HG02970 (cell line): Measurements from ENCODE around the gene PHACTR1.
"Not testable (repeated sequence)": the region's sequence is repeated elsewhere in the genome, so short reads cannot be mapped to it uniquely, and the experiment has no call there.

Experiments
- ATAC-seq: cut with Tn5 transposase; IDR thresholded peaks from one replicate; pipeline ENCODE4 v1.9.1; 2021; ENCODE audit warnings: mild to moderate bottlenecking, moderate library complexity, moderate number of reproducible peaks; ENCODE audit not compliant: unreplicated experiment, low FRiP score

The PHACTR1 gene

DNA sequence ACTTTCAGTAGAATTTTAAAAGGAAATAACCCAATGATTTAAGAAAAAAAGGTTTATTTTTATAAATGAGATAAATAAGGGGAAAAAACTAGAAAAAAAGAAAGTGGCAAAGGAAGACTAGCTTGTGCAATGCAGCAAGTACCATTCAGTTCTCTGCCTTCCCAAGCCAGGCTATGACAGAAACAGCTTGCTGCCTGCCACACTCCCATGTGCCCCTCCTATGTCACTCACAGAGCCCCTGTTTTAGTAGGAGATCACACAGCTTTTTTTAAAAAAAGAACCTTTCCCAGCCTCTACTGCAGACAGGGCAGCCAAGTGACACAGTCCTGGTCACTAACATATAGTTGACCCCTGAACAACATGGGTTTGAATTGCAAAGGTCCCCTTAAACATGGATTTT lies 598.2 kb downstream of the PHACTR1 start:
- ATAC-seq: no peak

- no peak for ATAC-seq
Measured at GRCh38 chr6:13315896-13316295, 599.3 kb downstream of the PHACTR1 start.

- ATAC-seq: no peak
Measured at GRCh38 chr6:13318821-13319220, 602.3 kb downstream of the PHACTR1 start.

DNA sequence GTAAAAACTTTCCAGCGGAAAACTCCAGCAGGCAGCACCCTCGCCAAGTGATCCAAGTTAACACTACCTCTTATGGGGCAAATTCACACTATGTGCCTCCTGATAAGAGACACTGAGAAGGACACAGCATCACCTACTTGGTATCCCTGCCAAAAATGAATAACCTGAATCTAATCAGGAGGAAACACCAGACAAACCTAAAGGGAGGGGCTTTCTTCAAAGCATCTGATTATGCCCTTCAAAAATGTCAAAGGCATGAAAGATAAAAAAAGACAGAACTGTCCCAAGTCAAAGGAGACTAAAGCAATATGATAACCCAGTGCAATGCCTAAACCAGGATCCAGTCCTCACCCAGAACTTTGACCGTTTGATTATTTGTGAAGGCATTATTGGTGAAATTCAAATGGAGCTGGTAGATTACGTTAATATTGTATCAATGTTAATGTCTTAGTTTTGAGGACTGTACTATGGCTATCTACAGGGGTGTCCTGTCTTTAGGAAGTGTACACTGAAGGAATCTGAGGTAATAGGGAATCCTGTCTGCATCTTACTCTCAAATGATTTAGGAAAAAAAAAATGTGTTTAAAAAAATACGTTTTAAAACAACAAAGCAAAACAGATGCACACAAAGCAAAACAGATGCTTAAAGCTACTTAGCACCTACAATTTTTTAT lies 603.5 kb downstream of the PHACTR1 start:
- ATAC-seq: no peak

DNA sequence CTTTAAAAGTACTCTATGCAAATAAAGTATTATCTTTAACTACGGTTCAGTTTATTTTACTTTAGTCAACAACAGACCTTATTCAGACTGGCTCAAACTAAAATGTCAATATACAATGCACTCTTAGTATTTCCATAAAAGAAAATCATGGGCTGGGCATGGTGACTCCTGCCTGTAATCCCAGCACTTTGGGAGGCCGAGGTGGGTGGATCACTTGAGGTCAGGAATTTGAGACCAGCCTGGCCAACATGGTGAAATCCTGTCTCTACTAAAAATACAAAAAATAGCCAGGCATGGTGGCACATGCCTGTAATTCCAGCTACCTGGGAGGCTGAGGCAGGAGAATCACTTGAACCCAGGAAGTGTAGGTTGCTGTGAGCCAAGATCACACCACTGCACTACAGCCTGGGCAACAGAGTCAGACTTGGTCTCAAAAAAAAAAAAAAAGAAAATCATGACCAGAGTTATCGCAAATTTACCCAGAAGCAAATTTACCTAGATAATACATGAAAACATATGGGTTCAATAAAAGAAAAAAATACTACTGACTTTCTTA lies 609.5 kb downstream of the PHACTR1 start:
- not testable (repeated sequence) for ATAC-seq

DNA sequence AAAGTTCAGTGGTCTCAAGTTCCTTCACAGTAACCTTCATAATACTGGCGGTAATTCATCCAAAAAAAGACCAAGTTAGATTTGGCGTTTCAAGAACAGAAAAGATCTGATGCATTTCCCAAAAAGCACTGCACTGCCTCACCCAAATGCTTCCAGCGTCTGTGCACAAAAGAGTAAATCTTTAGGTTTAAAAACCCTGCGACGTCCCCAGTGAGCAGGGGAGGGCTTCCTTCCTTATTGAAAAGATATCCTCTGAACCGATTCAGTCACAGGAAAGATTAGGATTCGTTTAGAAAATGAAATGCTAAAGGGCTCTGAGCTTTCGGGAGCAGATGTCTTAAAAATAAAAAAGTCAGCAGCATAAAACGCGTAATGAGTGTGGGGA lies 611.1 kb downstream of the PHACTR1 start:
- no peak for ATAC-seq

- ATAC-seq: peak; percentile 86
Measured at GRCh38 chr6:13328076-13328874, 611.7 kb downstream of the PHACTR1 start, which contains the start of gene TBC1D7. Gene TBC1D7 (minus strand): TSS chr6:13328537. CDS start chr6:13326898, 1,639 bp downstream.

DNA sequence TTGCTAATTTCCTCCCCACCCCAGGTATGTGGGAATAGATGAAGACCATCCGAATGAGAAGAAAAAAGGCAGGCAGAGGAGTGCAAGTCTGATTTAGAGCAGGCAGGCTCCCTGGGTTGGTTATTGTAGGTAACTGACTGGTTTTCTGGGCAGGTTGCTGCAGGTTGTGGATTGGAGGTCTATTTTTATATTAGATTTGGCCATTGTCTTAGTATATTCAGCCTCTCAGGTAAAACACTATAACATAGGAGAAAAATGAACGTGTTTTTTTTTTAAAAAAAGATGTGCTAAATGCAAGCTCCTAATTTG lies 612.3 kb downstream of the PHACTR1 start:
- no peak for ATAC-seq

- no peak for ATAC-seq
Measured at GRCh38 chr6:13331516-13332348, 615.2 kb downstream of the PHACTR1 start.

DNA sequence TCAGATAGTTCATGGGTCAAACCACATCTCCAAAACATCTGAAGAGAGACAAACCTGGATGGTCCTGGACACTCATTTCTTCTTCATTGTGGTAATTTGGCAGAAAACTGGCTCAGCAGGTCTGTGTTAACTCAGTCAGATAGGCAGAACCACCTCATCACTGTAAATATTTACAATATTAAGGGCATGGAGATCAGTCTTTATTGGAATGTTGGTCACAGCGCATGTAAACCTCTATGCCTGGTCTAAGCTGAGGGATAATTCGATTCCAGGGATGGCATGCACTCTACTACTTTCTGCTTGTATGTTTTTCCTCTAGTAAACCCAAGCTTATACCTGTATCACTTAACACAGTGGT lies 615.8 kb downstream of the PHACTR1 start:
- no peak for ATAC-seq

- no peak for ATAC-seq
Measured at GRCh38 chr6:13334953-13335352, 618.4 kb downstream of the PHACTR1 start.

DNA sequence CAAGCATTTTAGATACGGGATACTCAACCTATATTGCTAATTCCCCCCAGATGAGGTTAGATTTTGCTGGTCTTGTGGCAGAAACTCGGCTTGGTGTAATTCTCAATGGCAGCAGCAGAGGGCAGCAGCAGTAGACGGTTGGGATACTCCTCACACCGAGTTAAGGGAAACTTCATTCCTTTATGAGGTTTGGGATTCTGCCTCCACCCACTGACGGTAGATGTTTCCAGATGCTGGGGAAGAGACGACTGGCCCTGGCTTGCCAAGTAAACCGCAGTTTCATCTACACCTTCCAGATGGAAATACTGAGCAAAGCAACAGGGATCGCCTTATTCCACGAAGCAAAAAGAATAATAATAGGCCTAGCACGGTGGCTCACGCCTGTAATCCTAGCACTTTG lies 620.0 kb downstream of the PHACTR1 start:
- ATAC-seq: no peak

GRCh38 chr6:13338038-13338437 lies 621.5 kb downstream of the PHACTR1 start:
- ATAC-seq: no peak
